Stomach (tissue), 4 donors: ENCODE measurements around the gene PEAK1.

Source experiments
- CTCF ChIP-seq, 7 experiments: fragments of 450-650 bp in 4 of 7; fragments of 200-600 bp in 3 of 7; sonication (generic) in 3 of 7; IDR thresholded peaks; one replicate each; pipeline ENCODE4 v1.5.1; 2016 to 2019; ENCODE audit warnings: antibody characterized with exemption in 7 of 7, control low read depth in 2 of 7, mild to moderate bottlenecking in 1 of 7
- POLR2A ChIP-seq, 4 donors: fragments of 450-650 bp; IDR thresholded peaks; one replicate each; pipeline ENCODE4 v1.6.1; 2016; ENCODE audit warnings: antibody characterized with exemption in 4 of 4, control low read depth in 2 of 4, mild to moderate bottlenecking in 1 of 4, moderate library complexity in 1 of 4

DNA sequence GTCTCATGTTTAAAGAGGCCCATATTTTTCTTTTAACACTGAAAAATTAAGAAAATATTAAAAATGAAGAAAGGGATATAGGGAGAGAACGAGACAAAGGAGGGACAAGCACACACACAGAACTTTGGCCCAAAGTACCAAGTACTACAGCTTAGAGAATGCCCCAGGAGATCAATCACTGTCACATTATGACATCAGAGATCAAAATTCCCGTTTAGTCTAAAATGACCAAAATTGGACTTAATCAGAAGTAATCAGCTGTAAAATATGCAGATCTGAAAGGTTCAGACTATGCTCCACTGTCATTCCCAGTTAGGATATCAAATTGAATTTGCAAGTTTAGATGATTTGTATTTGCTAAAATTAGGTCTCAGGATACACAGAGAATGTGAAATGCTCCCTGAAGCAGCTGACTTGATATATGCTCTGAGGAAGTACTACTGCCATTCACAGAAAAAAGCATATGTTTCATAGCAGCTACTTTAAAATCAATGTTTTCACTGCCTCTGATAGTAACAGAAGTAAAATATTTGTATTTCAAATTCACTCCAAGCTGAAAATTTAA lies 123.0 kb downstream of the PEAK1 start:
- TF ChIP-seq POLR2A (IDR thresholded peaks at IDR 0.05) (no peak), CTCF (IDR thresholded peaks at IDR 0.05) (no peak)
